ENCODE measurements around the gene LYRM1. TPM values are rescaled to one million over a fixed set of nuclear protein-coding genes. Genes with fewer than 3 reads are reported as not detected.

Gene LYRM1
- total and polyA plus RNA-seq, 2 of the 4 experiments (the other 2 are of a cell fraction) = 19.0 to 35.0 TPM

DNA sequence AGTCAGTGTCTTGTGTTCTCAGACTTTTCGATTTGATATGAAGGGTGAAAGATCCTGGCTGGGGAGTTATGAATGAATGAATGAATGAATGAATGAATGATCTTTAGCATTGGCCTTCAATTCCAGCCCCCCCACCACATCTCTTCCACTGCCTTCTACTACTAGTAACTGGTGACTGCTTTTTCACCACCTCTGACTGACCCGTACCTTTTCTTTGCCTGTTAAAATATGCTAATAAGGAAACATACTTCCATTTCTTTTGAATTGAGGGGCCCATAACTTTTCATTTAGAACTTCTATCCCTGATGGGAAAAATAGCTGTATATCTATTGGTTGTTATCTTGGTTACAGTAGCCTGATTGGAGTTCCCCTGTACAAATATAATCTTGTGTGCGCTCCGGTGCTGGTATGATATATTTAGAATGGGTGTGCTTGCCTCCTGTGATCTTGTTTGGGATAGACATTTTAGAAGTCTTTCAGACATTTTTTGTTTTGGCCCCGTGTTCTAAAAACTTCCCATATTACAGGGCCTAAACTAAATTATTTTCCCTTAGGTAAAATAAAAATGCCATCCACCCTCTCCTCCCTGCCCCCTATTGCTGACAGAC is 3.4 kb downstream of the LYRM1 start:
- Histone ChIP-seq H2AK5ac (ENCODE audit: low read depth, low read length) (no peak overlapping the region), H3K23ac (ENCODE audit: low read depth, low read length) (peak overlapping the region; percentile 78; the same call in 1 of the 2 replicates), H2BK5ac (ENCODE audit: low read depth, low read length, poor library complexity, severe bottlenecking) (peak overlapping the region; percentile 55), H4K8ac (ENCODE audit: low read depth in 2 of 2, low read length in 2 of 2) (peak overlapping the region in 1 of 2 experiments; percentile 36; a peak in 1 of 4 replicates), H4K20me1 (ENCODE audit: insufficient read depth, low read length) (peaks cover 7% of the 10 kb centered on the region; the same call in 1 of the 2 replicates), H3K36me3 (ENCODE audit: control insufficient read depth, insufficient read depth, low read length) (no peaks in the 10 kb centered on the region), H3K14ac (replicated peaks; ENCODE audit: low read depth, low read length) (no peak overlapping the region; the same call in 1 of the 2 replicates), H3K4me2 (ENCODE audit: low read depth, low read length) (no peak overlapping the region), H2BK20ac (ENCODE audit: low read depth, low read length) (no peak overlapping the region), H3K79me1 (ENCODE audit: low read depth in 1 of 2, low read length in 2 of 2) (peaks cover 36 to 79% of the 10 kb centered on the region in 2 experiments), H3K27me3 (ENCODE audit: control insufficient read depth, insufficient read depth, low read length) (no peaks in the 10 kb centered on the region), H3K18ac (ENCODE audit: low read depth, low read length) (no peak overlapping the region), H3K27ac (ENCODE audit: insufficient read depth, low read length) (no peak overlapping the region), H2BK15ac (ENCODE audit: low read depth, low read length) (0 out of 3 replicates have a peak overlapping the region, but pooled peaks have one; percentile 22), H4K91ac (ENCODE audit: insufficient read depth, low read depth, low read length) (no peak overlapping the region), H3K9ac (ENCODE audit: low read depth, low read length) (no peak overlapping the region), H2AFZ (replicated peaks; ENCODE audit: low read length, poor library complexity) (no peak overlapping the region), H3K4me3 (ENCODE audit: insufficient read depth, low read depth, low read length) (no peak overlapping the region), H3K9me3 (ENCODE audit: control insufficient read depth, insufficient read depth, low read length) (no peaks in the 10 kb centered on the region), H3K9me1 (ENCODE audit: insufficient read depth, low read length) (peaks cover 28% of the 10 kb centered on the region), H3K4me1 (ENCODE audit: control insufficient read depth, insufficient read depth, low read length) (peaks cover 20% of the 10 kb centered on the region), H3K4ac (ENCODE audit: low read depth, low read length) (peak overlapping the region; percentile 63; the same call in 1 of the 2 replicates), H4K5ac (ENCODE audit: low read depth, low read length) (no peak overlapping the region), H2AK9ac (replicated peaks; ENCODE audit: low read depth, low read length, poor library complexity) (no peak overlapping the region), H2BK120ac (ENCODE audit: low read depth, low read length) (peak overlapping the region; percentile 99; the same call in 1 of the 2 replicates), H3K56ac (ENCODE audit: extremely low read depth, insufficient read depth, low read length) (no peak overlapping the region)
- ATAC-seq (ENCODE audit: low read depth) (no peak), DNase-seq (no peak)
- ChIA-PET CTCF (interaction anchor here (0.6 kb wide), 1 partner anchor 9 kb away, joined by 4 read pairs; no protein-coding TSS in a partner anchor), POLR2A (ENCODE audit: unreplicated experiment) (no interaction called here)
- intact Hi-C loops (cut with micrococcal nuclease) = loop anchor here (5.0 kb wide), 1 partner anchor 253 kb away; the partner anchor contains the start of gene LDAF1
- in situ Hi-C loops (cut with MboI; ENCODE audit: low sequenced_read_pairs) = no loop called here
- dilution Hi-C loops (cut with HindIII; ENCODE audit: low sequenced_read_pairs, unreplicated experiment) = no loop called here
- no TSS peak for BruUV-seq (replicated peaks)
- WGBS, 2 experiments (ENCODE audit: extremely low coverage in 2 of 2, insufficient read length in 1 of 2) = no CpG with 5 or more reads among the region's 5 CpGs
- no peak for TF ChIP-seq MAFK (IDR thresholded peaks at IDR 0.05; ENCODE audit: low read depth, low read length)
- TF ChIP-seq CEBPB (IDR thresholded peaks at IDR 0.05; ENCODE audit: low read depth, low read length) = no peak
- no peak for TF ChIP-seq RFX5 (IDR thresholded peaks at IDR 0.05; ENCODE audit: low read depth, low read length)
- no peak for TF ChIP-seq SMC3 (IDR thresholded peaks at IDR 0.05; ENCODE audit: low read depth, low read length)
- no peak for TF ChIP-seq BHLHE40 (IDR thresholded peaks at IDR 0.05; ENCODE audit: low read depth, low read length)
- TF ChIP-seq MAZ (IDR thresholded peaks at IDR 0.05; ENCODE audit: borderline replicate concordance, low read depth, low read length) = no peak
- TF ChIP-seq, protein P1, sequence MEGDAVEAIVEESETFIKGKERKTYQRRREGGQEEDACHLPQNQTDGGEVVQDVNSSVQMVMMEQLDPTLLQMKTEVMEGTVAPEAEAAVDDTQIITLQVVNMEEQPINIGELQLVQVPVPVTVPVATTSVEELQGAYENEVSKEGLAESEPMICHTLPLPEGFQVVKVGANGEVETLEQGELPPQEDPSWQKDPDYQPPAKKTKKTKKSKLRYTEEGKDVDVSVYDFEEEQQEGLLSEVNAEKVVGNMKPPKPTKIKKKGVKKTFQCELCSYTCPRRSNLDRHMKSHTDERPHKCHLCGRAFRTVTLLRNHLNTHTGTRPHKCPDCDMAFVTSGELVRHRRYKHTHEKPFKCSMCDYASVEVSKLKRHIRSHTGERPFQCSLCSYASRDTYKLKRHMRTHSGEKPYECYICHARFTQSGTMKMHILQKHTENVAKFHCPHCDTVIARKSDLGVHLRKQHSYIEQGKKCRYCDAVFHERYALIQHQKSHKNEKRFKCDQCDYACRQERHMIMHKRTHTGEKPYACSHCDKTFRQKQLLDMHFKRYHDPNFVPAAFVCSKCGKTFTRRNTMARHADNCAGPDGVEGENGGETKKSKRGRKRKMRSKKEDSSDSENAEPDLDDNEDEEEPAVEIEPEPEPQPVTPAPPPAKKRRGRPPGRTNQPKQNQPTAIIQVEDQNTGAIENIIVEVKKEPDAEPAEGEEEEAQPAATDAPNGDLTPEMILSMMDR (conservative IDR thresholded peaks at IDR 0.05; ENCODE audit: low read depth, low read length) = no peak
- TF ChIP-seq MXI1 (IDR thresholded peaks at IDR 0.05; ENCODE audit: borderline replicate concordance, low read depth, low read length) = no peak
- no peak for TF ChIP-seq NFE2L2 (IDR thresholded peaks at IDR 0.05; ENCODE audit: low read depth, low read length)
- TF ChIP-seq CHD1 (IDR thresholded peaks at IDR 0.05; ENCODE audit: low read depth, low read length) = no peak
- TF ChIP-seq, protein P2, sequence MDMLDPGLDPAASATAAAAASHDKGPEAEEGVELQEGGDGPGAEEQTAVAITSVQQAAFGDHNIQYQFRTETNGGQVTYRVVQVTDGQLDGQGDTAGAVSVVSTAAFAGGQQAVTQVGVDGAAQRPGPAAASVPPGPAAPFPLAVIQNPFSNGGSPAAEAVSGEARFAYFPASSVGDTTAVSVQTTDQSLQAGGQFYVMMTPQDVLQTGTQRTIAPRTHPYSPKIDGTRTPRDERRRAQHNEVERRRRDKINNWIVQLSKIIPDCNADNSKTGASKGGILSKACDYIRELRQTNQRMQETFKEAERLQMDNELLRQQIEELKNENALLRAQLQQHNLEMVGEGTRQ (IDR thresholded peaks at IDR 0.05; ENCODE audit: low read depth, low read length) = no peak
- no peak for TF ChIP-seq RAD21 (IDR thresholded peaks at IDR 0.05; ENCODE audit: low read length)
- TF ChIP-seq RCOR1 (IDR thresholded peaks at IDR 0.05; ENCODE audit: insufficient replicate concordance, low read length) = no peak

Data from IMR-90 (cell line).